Endothelial cell of umbilical vein (primary cell): ENCODE data around the gene ATP5F1B. TPM values are rescaled to one million over a fixed set of nuclear protein-coding genes. Genes with fewer than 3 reads are reported as not detected.

Experiments
- BruUV-seq: library from RNA; stranded (reverse); fragments of 400-500 nt; replicated peaks from 2 replicates; lab custom pipeline; 2021; lab: Mats Ljungman, UMichigan
- CTCF ChIA-PET: fragments of 300-600, 350-600 bp; sonication (Branson Sonifier 250); formaldehyde crosslinking; loops from one replicate; lab custom pipeline; 2021; ENCODE audit warnings: antibody characterized with exemption, inconsistent platforms; lab: Charles Lee
- POLR2A ChIA-PET: fragments of 300-600, 350-600 bp; sonication (Branson Sonifier 250); formaldehyde crosslinking; loops from one replicate; lab custom pipeline; 2021; ENCODE audit warnings: antibody characterized with exemption, inconsistent platforms; lab: Charles Lee
- DNase-seq: peaks from one replicate; pipeline ENCODE4 v3.0.0-alpha.2; 2011; ENCODE audit warnings: low read depth, low spot score
- FAIRE-seq: peaks from 2 replicates; lab custom pipeline; 2011; peaks lifted over from hg19 to GRCh38; lab: Jason Lieb, UNC
- H2AFZ ChIP-seq: 2 replicates; pipeline ENCODE4 v1.6.0; 2012; ENCODE audit warnings: low read depth, low read length, control low read depth, inconsistent platforms
- H3K27ac ChIP-seq: 2 replicates; pipeline ENCODE4 v1.5.1; 2011; ENCODE audit warnings: low read depth, mild to moderate bottlenecking, control low read depth, low read length, moderate library complexity; ENCODE audit not compliant: insufficient read depth
- H3K27me3 ChIP-seq, 2 experiments: 2 replicates each; pipeline versions ENCODE4 v1.6.0 to v1.6.1; 2011; ENCODE audit warnings: low read length in 2 of 2, mixed read lengths in 1 of 2; ENCODE audit not compliant: control insufficient read depth in 2 of 2, insufficient read depth in 2 of 2
- H3K36me3 ChIP-seq, 2 experiments: 2 replicates in 1 of 2; 3 replicates in 1 of 2; pipeline ENCODE4 v1.5.1; 2011; ENCODE audit warnings: low read length in 2 of 2, mild to moderate bottlenecking in 1 of 2, moderate library complexity in 1 of 2; ENCODE audit not compliant: control insufficient read depth in 2 of 2, insufficient read depth in 2 of 2; ENCODE audit errors: extremely low read depth in 1 of 2
- H3K4me1 ChIP-seq: 3 replicates; pipeline ENCODE4 v1.5.1; 2011; ENCODE audit warnings: mild to moderate bottlenecking, low read length; ENCODE audit not compliant: control insufficient read depth, insufficient read depth; ENCODE audit errors: extremely low read depth
- H3K4me2 ChIP-seq: 2 replicates; pipeline ENCODE4 v1.6.1; 2011; ENCODE audit warnings: low read length, control low read depth, mixed read lengths; ENCODE audit not compliant: insufficient read depth
- H3K4me3 ChIP-seq, 3 experiments: fragments of 200-600 bp in 1 of 3; sonication (generic), shearing (Covaris generic) in 1 of 3; replicated peaks in 1 of 3; 2 replicates each; pipeline ENCODE4 v1.5.1; 2011 to 2016; ENCODE audit warnings: control low read depth in 3 of 3, low read length in 3 of 3, mild to moderate bottlenecking in 2 of 3, inconsistent platforms in 1 of 3, low read depth in 1 of 3, moderate library complexity in 1 of 3; ENCODE audit not compliant: insufficient read depth in 1 of 3
- H3K79me2 ChIP-seq: 2 replicates; pipeline ENCODE4 v1.6.0; 2012; ENCODE audit warnings: low read length, inconsistent platforms; ENCODE audit not compliant: control insufficient read depth, insufficient read depth
- H3K9ac ChIP-seq: replicated peaks from 2 replicates; pipeline ENCODE3; 2011; ENCODE audit warnings: low read length, control low read depth; ENCODE audit not compliant: insufficient read depth; ENCODE audit errors: extremely low read depth
- H3K9me1 ChIP-seq: replicated peaks from 3 replicates; pipeline ENCODE4 v1.6.0; 2011; ENCODE audit warnings: mild to moderate bottlenecking, low read length; ENCODE audit not compliant: control insufficient read depth, insufficient read depth; ENCODE audit errors: extremely low read depth
- H3K9me3 ChIP-seq: replicated peaks from 2 replicates; pipeline ENCODE4 v1.5.1; 2012; ENCODE audit warnings: low read length, inconsistent platforms; ENCODE audit not compliant: control insufficient read depth, insufficient read depth
- H4K20me1 ChIP-seq: replicated peaks from 2 replicates; pipeline ENCODE3; 2011; ENCODE audit warnings: mild to moderate bottlenecking, low read length; ENCODE audit not compliant: control insufficient read depth, insufficient read depth; ENCODE audit errors: extremely low read depth
- EZH2 ChIP-seq: IDR thresholded peaks from 2 replicates; pipeline ENCODE4 v1.6.1; 2012; ENCODE audit warnings: borderline replicate concordance, low read depth, mild to moderate bottlenecking, moderate library complexity, low read length, inconsistent platforms; ENCODE audit not compliant: severe bottlenecking
- FOS ChIP-seq: IDR thresholded peaks from 2 replicates; pipeline ENCODE4 v1.6.1; 2011; ENCODE audit warnings: mild to moderate bottlenecking, low read length, moderate library complexity, borderline replicate concordance; ENCODE audit not compliant: insufficient read depth
- GATA2 ChIP-seq: IDR thresholded peaks from 2 replicates; pipeline ENCODE4 v1.7.0; 2011; ENCODE audit warnings: low read depth, mild to moderate bottlenecking, moderate library complexity, mixed read lengths, low read length; ENCODE audit not compliant: insufficient read length, insufficient read depth
- JUN ChIP-seq: IDR thresholded peaks from 2 replicates; pipeline ENCODE4 v1.6.1; 2011; ENCODE audit warnings: borderline replicate concordance, low read depth; ENCODE audit not compliant: insufficient read length, insufficient read depth
- MAX ChIP-seq: IDR thresholded peaks from 2 replicates; pipeline ENCODE4 v1.6.1; 2011; ENCODE audit not compliant: insufficient read depth, insufficient read length
- MYC ChIP-seq: IDR thresholded peaks from one replicate; pipeline ENCODE4 v1.6.1; 2011; ENCODE audit warnings: mild to moderate bottlenecking, low read depth, low read length
- POLR2A ChIP-seq: IDR thresholded peaks from 2 replicates; pipeline ENCODE4 v1.6.1; 2012; ENCODE audit warnings: low read depth, mild to moderate bottlenecking, control low read depth, low read length
- POLR2AphosphoS5 ChIP-seq: IDR thresholded peaks from 2 replicates; pipeline ENCODE4 v1.6.1; 2012; ENCODE audit warnings: low read depth, mild to moderate bottlenecking, control low read depth, low read length, moderate library complexity; ENCODE audit not compliant: insufficient read depth
- dilution Hi-C: fragments of 300-500 bp; cut with MboI; formaldehyde crosslinking; loops from one replicate; pipeline ENCODE4 v1.15.0; 2019; ENCODE audit warnings: low sequenced_read_pairs; ENCODE audit not compliant: extremely low pct_ligation_motif_present
- intact Hi-C: fragments of 100-400 bp; cut with micrococcal nuclease; formaldehyde crosslinking; loops from one replicate; pipeline ENCODE4 v1.10.0; 2022
- polyA plus RNA-seq, 4 experiments: library from polyadenylated mRNA; depleted of rRNA in 3 of 4; stranded (reverse) in 3 of 4; unstranded in 1 of 4; fragments of >200 nt; gene quantifications; 2 replicates each; pipeline versions ENCODE4 v1.2.1 to v1.2.3, GENCODE V29; 2011 to 2012; ENCODE audit warnings: missing spikeins in 1 of 4
- total RNA-seq: library from RNA; stranded (reverse); gene quantifications from 2 replicates; pipeline ENCODE4 v1.2.3, GENCODE V29; 2021
- TF ChIP-seq, protein P1 (sequence below), 2 donors: IDR thresholded peaks; 1 replicate in 1 of 2; 2 replicates in 1 of 2; pipeline ENCODE4 v1.5.1; 2011; ENCODE audit warnings: low read length in 2 of 2, mild to moderate bottlenecking in 2 of 2, moderate library complexity in 2 of 2, control low read depth in 1 of 2, inconsistent platforms in 1 of 2, low read depth in 1 of 2; ENCODE audit not compliant: insufficient read depth in 1 of 2; ENCODE audit errors: extremely low read depth in 1 of 2

The ATP5F1B gene
- total and polyA plus RNA-seq, 2 donors (not counting 3 experiments of a cell fraction or from before 2014, with no cell fraction given), result 590 to 829 TPM

DNA sequence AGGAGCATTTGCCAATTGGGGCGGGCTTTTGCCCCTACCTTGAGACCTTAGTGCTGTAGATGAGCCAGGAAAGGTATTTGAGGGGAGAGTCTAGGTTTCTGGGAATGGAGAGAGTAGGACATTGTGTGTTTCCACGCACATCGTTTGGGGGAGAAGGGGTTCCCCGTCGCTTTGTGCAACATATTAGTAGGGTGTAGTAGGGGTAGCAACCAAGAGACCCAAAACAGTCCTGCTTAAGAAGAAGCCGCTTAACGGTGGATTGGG lies 43.0 kb upstream of the ATP5F1B start:
- TF ChIP-seq EZH2, result no peak
- TF ChIP-seq MYC, result no peak
- no peak for TF ChIP-seq POLR2A
- TF ChIP-seq, protein P1, sequence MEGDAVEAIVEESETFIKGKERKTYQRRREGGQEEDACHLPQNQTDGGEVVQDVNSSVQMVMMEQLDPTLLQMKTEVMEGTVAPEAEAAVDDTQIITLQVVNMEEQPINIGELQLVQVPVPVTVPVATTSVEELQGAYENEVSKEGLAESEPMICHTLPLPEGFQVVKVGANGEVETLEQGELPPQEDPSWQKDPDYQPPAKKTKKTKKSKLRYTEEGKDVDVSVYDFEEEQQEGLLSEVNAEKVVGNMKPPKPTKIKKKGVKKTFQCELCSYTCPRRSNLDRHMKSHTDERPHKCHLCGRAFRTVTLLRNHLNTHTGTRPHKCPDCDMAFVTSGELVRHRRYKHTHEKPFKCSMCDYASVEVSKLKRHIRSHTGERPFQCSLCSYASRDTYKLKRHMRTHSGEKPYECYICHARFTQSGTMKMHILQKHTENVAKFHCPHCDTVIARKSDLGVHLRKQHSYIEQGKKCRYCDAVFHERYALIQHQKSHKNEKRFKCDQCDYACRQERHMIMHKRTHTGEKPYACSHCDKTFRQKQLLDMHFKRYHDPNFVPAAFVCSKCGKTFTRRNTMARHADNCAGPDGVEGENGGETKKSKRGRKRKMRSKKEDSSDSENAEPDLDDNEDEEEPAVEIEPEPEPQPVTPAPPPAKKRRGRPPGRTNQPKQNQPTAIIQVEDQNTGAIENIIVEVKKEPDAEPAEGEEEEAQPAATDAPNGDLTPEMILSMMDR (IDR thresholded peaks at IDR 0.05; ENCODE audit: extremely low read depth in 1 of 2, insufficient read depth in 1 of 2, low read depth in 1 of 2, low read length in 2 of 2), result no peak
- TF ChIP-seq MAX, result no peak
- no peak for TF ChIP-seq FOS
- no peak for TF ChIP-seq JUN
- no peak for TF ChIP-seq GATA2
- no peak for TF ChIP-seq POLR2AphosphoS5

More for the DNA sequence above, 43.0 kb upstream of the ATP5F1B start:
- peak overlapping the region; percentile 3 to 69 (median 28) for H3K4me3 ChIP-seq
- peaks cover 27% of the 10 kb centered on the region for H3K4me1 ChIP-seq
- peak overlapping the region; percentile 80 for H3K27ac ChIP-seq
- POLR2A ChIA-PET, result interaction anchor here (1.0 to 1.5 kb wide), 3 partner anchors 12 to 52 kb away, joined by 3 to 5 read pairs (median 3); no protein-coding TSS in a partner anchor
- H3K9me3 ChIP-seq, result no peaks in the 10 kb centered on the region
- no peaks in the 10 kb centered on the region for H4K20me1 ChIP-seq
- H3K27me3 ChIP-seq, result no peaks in the 10 kb centered on the region
- dilution Hi-C loops, result no loop called here
- BruUV-seq, result TSS peak; percentile 97
- CTCF ChIA-PET, result interaction anchor here (0.7 to 1.8 kb wide), 3 partner anchors 52 to 770 kb away, joined by 3 to 7 read pairs (median 3); partner anchors contain the start of gene GLI1
- no peak for FAIRE-seq
- H3K36me3 ChIP-seq, result peaks cover 0 to 2% of the 10 kb centered on the region in 2 experiments
- peak overlapping the region; percentile 90 for H3K4me2 ChIP-seq
- intact Hi-C loops, result loop anchor here (1.0 to 5.0 kb wide), 4 partner anchors 37 to 399 kb away; partner anchors contain the start of genes NAB2, NACA and PRIM1
- H3K79me2 ChIP-seq, result peaks cover 42% of the 10 kb centered on the region
- no peaks in the 10 kb centered on the region for H3K9me1 ChIP-seq
- DNase-seq, result no peak
- peak overlapping the region; percentile 19 for H2AFZ ChIP-seq
- H3K9ac ChIP-seq, result peak overlapping the region; percentile 79
